Left cardiac atrium (tissue), 4 donors: Measurements from ENCODE around the gene ZNF561. TPM values are rescaled to one million over a fixed set of nuclear protein-coding genes. Genes with fewer than 3 reads are reported as not detected.
"Not testable (repeated sequence)": the region's sequence is repeated elsewhere in the genome, so short reads cannot be mapped to it uniquely, and the experiment has no call there.

ENCODE experiments used
- ATAC-seq, 2 donors: fragments of 200-7000 bp; cut with Tn5 transposase; one replicate each; pipeline ENCODE4 v1.9.1; 2020; ENCODE audit warnings: mild to moderate bottlenecking in 2 of 2, moderate library complexity in 2 of 2
- DNase-seq: peaks from one replicate; pipeline ENCODE4 v3.0.0-alpha.2; 2020
- intact Hi-C, 2 donors: fragments of 100-400 bp; cut with DNase I; formaldehyde crosslinking; loops; one replicate each; pipeline versions ENCODE4 v1.14.1 to v1.15.1; 2022 to 2023
- long read RNA-seq: library from polyadenylated mRNA; unstranded; transcript quantifications from one replicate; pipeline ENCODE4 v2.0.0, GENCODE V29; 2021
- total RNA-seq, 2 donors: library from RNA; stranded (reverse); fragmentation: NEBNext Ultra II Directional; extraction: Animal tissue kit (Norgen Biotek cat#: 25700); gene quantifications; one replicate each; pipeline ENCODE4 v1.2.1, GENCODE V29; 2021
- donor health status: DM: no; HTN: yes; CAD: no.
- donor health status: DM: no; HTN: yes; CAD: no; lungs with severe emphysema.
- donor health status: DM: yes; HTN: yes; CAD: no.
- donor health status: Dilated cardiomyopathy.

Gene ZNF561
- total RNA-seq, result 10 to 100 TPM; 18.9 to 20.1 TPM
- long read RNA-seq, full-length matches to known transcripts, result 5 of 9 reads
- long read RNA-seq, partial matches to known transcripts, result 0 of 9 reads
- long read RNA-seq, other reads (novel, unspliced or antisense), result 4 of 9 reads

GRCh38 chr19:9621156-9622037, at the start of gene ZNF561:
TSS of gene ZNF561 (minus strand) at chr19:9621232. CDS start at chr19:9619456, 1,776 bp downstream.
- peak; percentile 91 for DNase-seq

DNA sequence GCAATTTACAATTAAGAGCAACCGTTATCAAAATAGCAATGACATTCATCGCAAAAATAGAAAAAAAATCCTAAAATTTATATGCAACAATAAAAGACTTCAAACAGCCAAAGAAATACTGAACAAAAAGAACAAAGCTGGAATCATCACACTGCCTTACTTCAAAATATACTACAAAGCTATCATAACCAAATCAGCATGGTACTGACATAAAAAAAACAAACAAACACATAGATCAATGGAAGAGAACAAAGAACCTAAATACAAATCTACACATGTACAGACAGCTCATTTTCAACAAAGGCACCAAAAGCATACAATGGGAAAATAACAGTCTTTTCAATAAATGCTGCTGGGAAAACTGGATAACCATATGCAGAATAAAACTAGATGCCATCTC, 47.5 kb upstream of the ZNF561 start:
- ATAC-seq, result no peak
- DNase-seq, result no peak
- intact Hi-C loops, result no loop called here

More at GRCh38 chr19:9621156-9622037, at the start of gene ZNF561:
- ATAC-seq, result peak; percentile 96 to 97
- intact Hi-C loops, result loop anchor here in 1 of 2 donors (5.0 kb wide), 1 partner anchor 171 kb away; no protein-coding TSS in a partner anchor

GRCh38 chr19:9667898-9668297, 46.9 kb upstream of the ZNF561 start:
- intact Hi-C loops, result no loop called here
- no peak for ATAC-seq

DNA sequence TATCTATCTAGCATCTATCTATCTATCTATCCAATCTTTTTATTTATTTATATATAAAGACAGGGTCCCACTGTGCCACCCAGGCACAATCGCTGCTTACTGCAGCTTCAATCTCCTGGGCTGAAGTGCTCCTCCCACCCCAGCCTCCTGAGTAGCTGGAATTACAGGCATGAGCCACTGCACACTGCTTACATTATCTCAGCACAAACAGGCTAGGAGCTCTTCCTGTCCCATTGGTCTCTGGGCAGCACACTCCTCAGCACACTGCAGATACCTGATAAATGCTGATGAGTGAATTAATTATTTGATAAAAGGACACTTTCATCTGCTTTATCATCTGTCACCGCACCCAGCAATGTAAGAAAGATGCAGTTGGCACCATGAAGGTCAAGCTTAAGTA, 37.7 kb upstream of the ZNF561 start:
- DNase-seq (no peak), ATAC-seq (no peak)
- intact Hi-C loops, result no loop called here

More at GRCh38 chr19:9667898-9668297, 46.9 kb upstream of the ZNF561 start:
- DNase-seq, result no peak

GRCh38 chr19:9653066-9653555, 32.1 kb upstream of the ZNF561 start:
- ATAC-seq, intact Hi-C loops, DNase-seq: not testable (repeated sequence)

- ATAC-seq, DNase-seq, intact Hi-C loops: not testable (repeated sequence)
These were observed 30.4 kb upstream of the ZNF561 start for GRCh38 chr19:9651464-9651863.

GRCh38 chr19:9650345-9650744, 29.3 kb upstream of the ZNF561 start:
- no peak for ATAC-seq
- intact Hi-C loops, result no loop called here
- DNase-seq, result no peak

DNA sequence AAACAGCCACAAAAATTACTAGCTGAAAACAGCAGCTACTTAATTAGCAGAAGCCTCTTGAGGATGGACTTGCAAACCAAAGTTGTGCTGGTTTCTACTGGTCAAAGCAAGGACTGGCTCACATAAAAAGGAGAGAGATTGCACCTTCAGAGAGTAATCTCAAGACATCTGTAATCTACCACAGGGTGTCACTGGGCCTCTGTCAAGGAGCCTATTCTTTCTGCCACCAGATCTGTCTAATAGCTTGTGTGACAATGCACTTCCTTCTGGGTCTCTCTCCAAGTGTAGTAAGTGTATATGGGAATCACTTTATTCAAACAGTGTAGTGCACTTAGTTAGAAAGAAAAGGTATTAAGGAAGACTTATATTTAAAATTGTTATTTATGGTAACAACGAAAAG, 24.4 kb upstream of the ZNF561 start:
- ATAC-seq (no peak), DNase-seq (no peak)
- intact Hi-C loops, result no loop called here

- intact Hi-C loops, result no loop called here
- ATAC-seq (no peak), DNase-seq (no peak)
These were observed 23.4 kb upstream of the ZNF561 start for GRCh38 chr19:9644472-9644871.

- intact Hi-C loops, result no loop called here
- ATAC-seq, result no peak
- DNase-seq, result no peak
These were observed 20.8 kb upstream of the ZNF561 start for GRCh38 chr19:9641810-9642209.

GRCh38 chr19:9640956-9641355, 19.9 kb upstream of the ZNF561 start:
- ATAC-seq (no peak), DNase-seq (no peak)
- intact Hi-C loops, result no loop called here

- ATAC-seq, result no peak
- intact Hi-C loops, result no loop called here
- DNase-seq, result no peak
These were observed 15.0 kb upstream of the ZNF561 start for GRCh38 chr19:9636018-9636417.

- DNase-seq (no peak), ATAC-seq (no peak)
- intact Hi-C loops, result loop anchor here in 1 of 2 donors (2.0 kb wide), 1 partner anchor 169 kb away; no protein-coding TSS in a partner anchor
These were observed 6.8 kb upstream of the ZNF561 start for GRCh38 chr19:9627856-9628255.

- ATAC-seq, result no peak
- DNase-seq, result no peak
- intact Hi-C loops, result loop anchor here in 1 of 2 donors (5.0 kb wide), 1 partner anchor 170 kb away; no protein-coding TSS in a partner anchor
These were observed 1.5 kb upstream of the ZNF561 start for GRCh38 chr19:9622531-9622930.

GRCh38 chr19:9620842-9621155, 233 bp downstream of the ZNF561 start:
- no peak for ATAC-seq
- intact Hi-C loops, result loop anchor here in 1 of 2 donors (5.0 kb wide), 1 partner anchor 172 kb away; no protein-coding TSS in a partner anchor
- DNase-seq, result no peak

DNA sequence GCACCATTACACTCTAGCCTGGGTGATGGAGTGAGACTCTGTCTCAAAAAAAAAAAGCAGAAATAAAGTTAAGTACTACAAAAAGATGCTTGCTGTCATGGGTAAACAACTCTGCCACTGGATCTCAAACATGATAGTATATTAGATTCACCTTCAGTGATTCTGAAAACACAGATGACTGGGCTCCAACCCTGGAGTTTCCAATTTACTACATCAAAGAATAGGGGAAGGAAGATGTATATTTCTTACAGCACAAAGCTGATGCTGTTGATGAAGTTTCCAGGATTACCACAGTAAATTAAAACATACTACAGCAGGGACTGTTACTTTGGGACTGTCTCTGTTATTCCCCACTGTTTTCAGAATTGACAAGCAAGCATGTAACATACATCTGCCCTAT, 5.2 kb downstream of the ZNF561 start:
- ATAC-seq (no peak), DNase-seq (no peak)
- intact Hi-C loops, result no loop called here

GRCh38 chr19:9610484-9611113, 10.4 kb downstream of the ZNF561 start:
- no peak for DNase-seq
- intact Hi-C loops, result no loop called here
- ATAC-seq, result no peak

- ATAC-seq (no peak), DNase-seq (no peak)
These were observed 12.1 kb downstream of the ZNF561 start for GRCh38 chr19:9608912-9609311.

GRCh38 chr19:9597027-9597426, 24.0 kb downstream of the ZNF561 start:
- peak in 1 of 2 donors; percentile 40 for ATAC-seq
- DNase-seq, result no peak
- intact Hi-C loops, result no loop called here

More at GRCh38 chr19:9608912-9609311, 12.1 kb downstream of the ZNF561 start:
- intact Hi-C loops, result no loop called here

DNA sequence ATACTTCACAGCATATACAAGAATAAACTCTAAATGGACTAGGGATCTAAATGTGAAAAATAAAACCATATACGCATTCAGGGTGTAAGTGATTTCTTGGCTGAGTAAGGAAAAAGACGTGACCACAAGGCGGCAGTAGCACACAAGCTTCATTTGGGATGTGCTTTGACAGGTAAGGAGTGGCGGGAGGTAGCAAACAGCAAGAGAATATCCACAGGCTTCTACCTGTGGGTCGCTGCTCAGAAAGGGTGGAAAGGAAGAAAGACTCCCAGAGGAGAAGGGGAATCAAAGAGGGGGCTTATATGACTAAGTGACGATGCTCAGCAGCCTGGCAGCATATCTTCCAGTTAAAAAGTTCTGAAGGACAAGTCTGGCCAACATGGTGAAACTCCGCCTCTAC, 34.3 kb downstream of the ZNF561 start:
- peak; percentile 61 for DNase-seq
- intact Hi-C loops, result no loop called here
- peak in 1 of 2 donors; percentile 36 for ATAC-seq
